HPDE6-E6E7 (cell line): Measurements from ENCODE around the gene NOX1.
"Not testable (repeated sequence)": the region's sequence is repeated elsewhere in the genome, so short reads cannot be mapped to it uniquely, and the experiment has no call there.

Experiments used
- DNase-seq: peaks from one replicate; pipeline ENCODE4 v3.0.0; 2011; ENCODE audit warnings: missing footprints; ENCODE audit errors: extremely low spot score

The NOX1 gene

DNA sequence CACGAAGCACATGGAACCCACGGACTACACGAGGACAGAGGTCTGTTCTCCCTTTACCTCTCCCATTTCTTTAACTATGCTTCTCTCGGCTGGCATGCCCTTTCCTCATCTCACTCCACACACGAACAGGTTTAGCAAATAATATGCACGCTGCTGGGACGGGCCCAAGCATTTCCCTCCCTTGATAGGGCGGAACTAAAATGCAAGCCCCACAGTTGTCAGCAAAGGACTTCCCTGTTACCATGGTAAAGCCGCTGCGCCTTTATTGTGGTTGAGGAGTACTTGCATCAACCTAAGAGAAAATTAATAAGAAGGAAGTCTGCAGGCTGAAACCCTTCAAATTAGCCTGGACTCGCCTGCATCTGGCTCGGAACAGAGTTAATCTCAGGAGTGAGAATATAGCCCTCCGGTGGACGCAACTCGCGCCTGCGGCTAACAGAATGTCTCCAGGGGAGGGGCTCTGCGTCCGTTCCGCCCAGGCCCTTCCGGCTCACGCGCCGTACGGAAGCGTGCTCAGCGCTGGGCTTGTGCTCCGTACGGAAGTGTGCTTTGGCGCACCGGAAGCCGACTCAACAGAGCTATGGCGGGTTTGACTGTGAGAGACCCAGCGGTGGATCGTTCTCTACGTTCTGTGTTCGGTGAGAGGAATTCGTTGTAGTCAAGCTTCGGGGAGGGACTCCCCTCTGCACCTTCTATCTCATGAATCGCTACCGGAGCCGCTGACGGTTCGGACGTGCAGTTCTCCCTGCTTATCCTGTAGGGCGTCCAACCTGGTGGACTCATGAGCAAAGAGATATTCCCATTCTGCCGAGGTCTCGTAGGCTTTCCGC lies 54.1 kb downstream of the NOX1 start, which contains the start of gene CSTF2:
Gene CSTF2 (plus strand): TSS at position 555 of the 830 bp plus-strand sequence. CDS start 26 bp downstream, at position 581.
- peak; percentile 60 for DNase-seq

DNA sequence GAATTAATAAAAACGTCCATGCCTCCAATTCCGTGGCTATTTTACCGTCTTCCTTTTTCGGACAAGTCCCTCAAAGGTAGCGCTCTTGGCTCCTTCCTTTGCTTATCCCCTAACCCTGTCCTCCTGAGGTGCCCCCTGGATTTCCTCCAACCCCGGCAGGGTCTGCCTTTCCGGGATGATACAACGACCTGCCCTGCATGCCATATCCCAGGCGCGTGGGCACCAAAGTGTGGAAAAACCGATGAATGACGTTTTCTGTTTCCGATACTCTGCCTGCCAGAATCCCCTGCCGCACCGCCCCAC lies 54.7 kb downstream of the NOX1 start:
- DNase-seq = no peak

DNA sequence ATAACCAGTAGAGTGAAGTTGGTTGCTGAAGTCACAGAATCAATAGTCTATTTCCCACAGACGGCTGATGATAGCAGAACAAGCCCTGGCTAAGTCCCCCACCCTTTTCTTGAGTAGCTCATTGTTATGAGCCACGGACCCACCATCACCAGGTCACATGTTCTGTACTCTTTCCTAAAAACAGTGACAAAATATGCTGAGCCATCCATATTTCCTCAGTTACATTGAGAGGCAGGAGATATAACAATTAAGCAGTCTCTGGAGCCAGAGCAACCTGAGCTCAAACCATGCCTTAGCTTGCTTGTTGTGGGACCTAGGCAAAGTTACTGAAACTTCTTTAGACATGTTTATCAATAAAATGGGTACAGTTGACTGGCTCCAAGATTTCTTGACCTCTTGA lies 56.8 kb downstream of the NOX1 start:
- no peak for DNase-seq

DNA sequence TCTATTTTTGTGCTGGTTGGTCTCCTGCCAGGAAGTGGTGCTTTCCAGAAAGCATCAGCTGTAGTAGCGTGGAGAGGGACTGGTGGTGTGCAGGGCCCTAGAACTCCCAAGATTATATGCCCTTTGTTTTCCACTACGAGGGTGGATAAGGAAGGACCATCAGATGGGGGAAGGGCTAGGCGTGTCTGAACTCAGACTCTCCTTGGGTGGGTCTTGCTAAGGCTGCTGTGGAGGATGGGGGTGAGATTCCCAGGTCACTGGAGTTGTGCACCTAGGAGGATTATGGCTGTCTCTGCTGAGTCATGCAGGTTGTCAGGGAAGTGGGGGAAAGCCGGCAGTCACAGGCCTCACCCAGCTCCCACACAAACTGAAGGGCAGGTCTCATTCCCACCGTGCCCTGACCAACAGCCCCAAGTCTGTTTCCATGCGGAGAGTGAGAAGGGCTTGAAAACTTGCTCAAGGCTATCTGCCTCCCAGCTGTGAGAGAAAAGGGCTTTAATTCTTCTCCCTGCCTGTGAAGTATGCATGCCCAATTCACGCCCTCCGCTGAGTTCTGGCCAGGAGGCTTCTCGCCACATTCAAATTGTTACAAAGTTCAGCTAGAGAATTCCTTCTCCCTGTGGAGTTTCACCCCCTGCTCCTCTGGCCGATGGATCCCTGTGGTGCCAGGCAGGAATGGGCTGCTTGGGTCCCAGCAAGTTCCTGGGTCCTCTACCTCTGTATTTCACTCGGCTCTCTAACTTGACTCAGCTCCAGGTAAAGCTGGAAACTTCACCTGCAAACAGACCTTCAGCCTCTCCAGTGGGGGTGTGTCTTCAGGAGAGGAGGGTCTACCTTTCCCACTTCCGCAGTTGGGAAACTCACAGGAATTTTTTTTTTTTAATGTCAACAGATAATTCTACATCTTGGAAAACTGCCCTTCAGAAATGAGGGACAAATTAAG lies 61.7 kb downstream of the NOX1 start:
- no peak for DNase-seq

DNA sequence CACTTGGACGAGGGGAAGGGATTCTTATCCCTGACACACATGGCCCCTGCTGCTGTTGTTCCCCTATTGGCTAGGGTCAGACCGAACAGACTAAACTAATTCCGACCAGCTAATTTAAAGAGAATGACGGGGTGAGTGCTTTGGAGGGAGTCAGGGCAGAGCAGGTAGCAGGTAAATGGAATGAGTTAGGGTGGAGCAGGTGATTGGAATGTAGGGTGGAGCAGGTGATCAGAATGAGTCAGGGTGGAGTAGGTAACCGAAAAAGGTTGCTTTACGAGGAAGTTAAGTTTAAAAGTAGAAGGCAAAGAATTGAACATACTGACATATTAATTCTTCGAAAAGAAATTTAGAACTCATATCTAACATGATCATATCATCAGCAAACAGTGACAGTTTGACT lies 65.9 kb downstream of the NOX1 start:
- not testable (repeated sequence) for DNase-seq

DNA sequence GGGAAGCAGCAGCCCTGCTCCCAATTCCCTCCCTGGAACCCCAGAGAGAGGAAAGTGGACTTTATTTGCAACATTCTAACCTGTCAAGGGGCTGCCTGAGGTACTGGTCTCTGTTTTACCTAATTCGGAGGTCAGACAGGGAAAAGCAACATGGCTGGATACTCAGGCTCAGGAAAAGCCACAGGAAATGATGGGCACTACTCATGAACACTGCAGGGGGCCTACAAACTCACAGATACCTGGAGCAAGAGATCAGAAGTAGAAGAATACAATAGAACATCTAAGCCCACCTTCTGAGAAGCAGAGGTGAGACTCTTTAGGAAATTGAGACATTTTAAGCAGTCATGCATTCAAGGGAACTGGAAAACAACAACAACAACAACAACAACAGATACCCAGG lies 69.4 kb downstream of the NOX1 start:
- DNase-seq = no peak

DNA sequence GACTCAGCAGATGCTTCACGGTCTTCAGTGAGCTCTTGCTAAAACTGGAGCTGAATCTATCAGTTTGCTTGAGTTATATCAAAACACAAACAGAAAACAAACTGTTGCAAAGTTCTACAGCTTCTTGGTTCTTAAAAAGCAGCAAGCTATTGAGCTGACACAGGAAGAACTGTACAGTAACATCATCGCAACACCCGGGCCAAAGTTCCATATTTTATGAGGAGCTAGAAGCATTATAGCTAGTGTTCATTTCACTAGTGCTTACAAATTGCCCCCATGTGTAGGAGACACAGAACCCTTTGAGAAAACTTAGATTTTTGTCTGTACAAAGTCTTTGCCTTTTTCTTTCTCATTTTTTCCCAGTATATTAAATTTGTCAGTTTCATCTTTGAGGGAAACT lies 71.3 kb downstream of the NOX1 start:
- DNase-seq = no peak

DNA sequence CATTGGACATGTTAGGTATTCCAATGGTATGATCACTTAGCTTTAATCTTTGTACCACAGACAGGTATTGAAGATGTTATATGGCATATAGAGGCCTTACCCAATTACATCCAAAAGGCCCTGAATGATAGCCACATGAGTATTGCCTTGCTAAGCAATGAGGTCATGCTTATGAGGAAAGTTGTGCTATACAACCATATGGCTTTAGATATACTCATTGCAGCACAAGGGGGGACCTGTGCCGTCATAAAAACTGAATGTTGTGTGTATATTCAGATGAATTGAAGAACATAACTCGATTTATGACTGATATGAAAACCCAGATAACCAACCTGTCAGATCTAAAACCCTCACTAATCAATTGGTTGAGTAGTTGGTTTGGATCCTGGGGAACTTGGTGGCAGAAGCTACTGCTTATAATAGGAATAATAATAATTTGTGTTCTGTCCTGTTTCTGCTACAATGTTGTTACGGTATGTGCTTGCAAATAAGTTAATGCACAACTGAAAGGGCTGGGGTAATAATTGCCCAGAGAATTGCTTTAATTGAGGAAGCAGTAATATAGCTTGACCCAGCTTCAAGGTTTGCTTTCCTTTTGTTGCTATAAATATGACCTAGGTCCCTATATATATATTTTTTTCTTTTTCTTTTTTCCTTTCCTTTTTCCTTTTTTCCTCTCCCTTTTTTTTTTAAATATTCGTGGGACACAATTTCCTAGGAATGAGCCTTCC lies 75.5 kb downstream of the NOX1 start:
- DNase-seq = no peak

DNA sequence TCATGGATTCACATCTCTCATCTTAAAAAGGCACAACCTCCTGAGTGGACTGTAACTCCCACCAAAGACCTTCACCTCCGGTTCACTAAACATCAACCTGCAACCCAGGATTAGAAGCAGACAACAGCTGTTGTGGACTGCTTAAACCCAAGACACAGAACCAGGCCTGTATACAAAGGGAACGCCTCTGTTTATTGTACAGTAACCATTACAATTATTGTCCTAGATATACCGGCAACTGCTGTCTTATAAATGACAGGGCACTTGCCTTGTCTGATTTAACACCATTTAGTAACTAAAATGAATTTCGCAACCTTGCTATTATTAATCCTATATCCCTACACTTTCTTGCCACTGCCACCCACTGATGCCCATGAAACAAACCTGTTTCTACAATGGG lies 76.8 kb downstream of the NOX1 start:
- no peak for DNase-seq

DNA sequence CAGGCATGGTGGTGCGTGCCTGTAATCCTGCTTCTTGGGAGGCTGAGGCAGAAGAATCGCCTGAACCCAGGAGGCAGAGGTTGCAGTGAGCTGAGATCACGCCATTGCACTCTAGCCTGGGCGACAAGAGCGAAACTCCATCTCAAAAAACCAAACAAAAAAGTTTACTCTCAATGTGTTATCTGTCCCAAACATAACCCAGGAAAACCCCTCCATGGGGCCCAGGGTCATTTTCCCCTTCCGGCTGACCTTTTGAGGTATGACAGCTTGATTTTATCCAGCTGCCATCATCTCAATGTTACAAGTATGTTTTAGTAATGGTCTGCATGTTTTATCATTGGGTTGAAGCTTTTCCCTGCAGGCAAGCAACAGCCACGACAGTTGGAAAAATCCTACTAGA lies 77.8 kb downstream of the NOX1 start:
- not testable (repeated sequence) for DNase-seq
